Mammary epithelial cell (primary cell): ENCODE measurements around the gene PLXNA4.

Experiments used
- EZH2 ChIP-seq: IDR thresholded peaks from 2 replicates; pipeline ENCODE4 v1.6.1; 2012; ENCODE audit warnings: low read length, inconsistent platforms, borderline replicate concordance
- TF ChIP-seq, protein P1 (sequence below), 2 donors: IDR thresholded peaks in 1 of 2; conservative IDR thresholded peaks in 1 of 2; 2 replicates each; pipeline ENCODE4 v1.5.1; 2011 to 2012; ENCODE audit warnings: inconsistent platforms in 2 of 2, low read length in 2 of 2, mild to moderate bottlenecking in 2 of 2, control low read depth in 1 of 2, low read depth in 1 of 2; ENCODE audit not compliant: insufficient read depth in 1 of 2; ENCODE audit errors: extremely low read depth in 1 of 2

GRCh38 chr7:132441935-132442334 is 134.3 kb downstream of the PLXNA4 start:
- TF ChIP-seq, protein P1, sequence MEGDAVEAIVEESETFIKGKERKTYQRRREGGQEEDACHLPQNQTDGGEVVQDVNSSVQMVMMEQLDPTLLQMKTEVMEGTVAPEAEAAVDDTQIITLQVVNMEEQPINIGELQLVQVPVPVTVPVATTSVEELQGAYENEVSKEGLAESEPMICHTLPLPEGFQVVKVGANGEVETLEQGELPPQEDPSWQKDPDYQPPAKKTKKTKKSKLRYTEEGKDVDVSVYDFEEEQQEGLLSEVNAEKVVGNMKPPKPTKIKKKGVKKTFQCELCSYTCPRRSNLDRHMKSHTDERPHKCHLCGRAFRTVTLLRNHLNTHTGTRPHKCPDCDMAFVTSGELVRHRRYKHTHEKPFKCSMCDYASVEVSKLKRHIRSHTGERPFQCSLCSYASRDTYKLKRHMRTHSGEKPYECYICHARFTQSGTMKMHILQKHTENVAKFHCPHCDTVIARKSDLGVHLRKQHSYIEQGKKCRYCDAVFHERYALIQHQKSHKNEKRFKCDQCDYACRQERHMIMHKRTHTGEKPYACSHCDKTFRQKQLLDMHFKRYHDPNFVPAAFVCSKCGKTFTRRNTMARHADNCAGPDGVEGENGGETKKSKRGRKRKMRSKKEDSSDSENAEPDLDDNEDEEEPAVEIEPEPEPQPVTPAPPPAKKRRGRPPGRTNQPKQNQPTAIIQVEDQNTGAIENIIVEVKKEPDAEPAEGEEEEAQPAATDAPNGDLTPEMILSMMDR (conservative IDR thresholded peaks at IDR 0.05 in 1 of 2, IDR thresholded peaks at IDR 0.05 in 1 of 2; ENCODE audit: extremely low read depth in 1 of 2, insufficient read depth in 1 of 2, low read depth in 1 of 2, low read length in 2 of 2): no peak
- TF ChIP-seq EZH2: no peak
